Psoas muscle (tissue), 8 donors: Measurements from ENCODE around the gene TYR. TPM values are rescaled to one million over a fixed set of nuclear protein-coding genes. Genes with fewer than 3 reads are reported as not detected.

Source experiments
- ATAC-seq, 4 donors: fragments of 200-7000 bp; cut with Tn5 transposase; one replicate each; pipeline ENCODE4 v1.9.1; 2020; ENCODE audit warnings: moderate library complexity in 3 of 4, mild to moderate bottlenecking in 2 of 4
- DNase-seq, 2 donors: peaks; one replicate each; pipeline ENCODE4 v3.0.0-alpha.2; 2020
- H3K27ac ChIP-seq: fragments of 200-600 bp; one replicate; pipeline ENCODE4 v1.8.0; 2022
- H3K27me3 ChIP-seq, 3 donors: fragments of 200-600 bp in 1 of 3; one replicate each; pipeline versions ENCODE4 v1.6.1 to v1.8.0; 2013 to 2022; ENCODE audit warnings: low read length in 2 of 3, mild to moderate bottlenecking in 2 of 3, moderate library complexity in 1 of 3; ENCODE audit not compliant: insufficient read depth in 3 of 3
- H3K36me3 ChIP-seq, 2 donors: fragments of 200-600 bp in 1 of 2; one replicate each; pipeline versions ENCODE4 v1.6.1 to v1.8.0; 2013 to 2022; ENCODE audit warnings: low read depth in 1 of 2, mild to moderate bottlenecking in 1 of 2, moderate library complexity in 1 of 2; ENCODE audit not compliant: insufficient read depth in 1 of 2
- H3K4me1 ChIP-seq: fragments of 200-600 bp; one replicate; pipeline ENCODE4 v1.8.0; 2022
- H3K4me3 ChIP-seq: fragments of 200-600 bp; one replicate; pipeline ENCODE4 v1.8.0; 2022; ENCODE audit warnings: mild to moderate bottlenecking
- H3K9me3 ChIP-seq: fragments of 200-600 bp; one replicate; pipeline ENCODE4 v1.8.0; 2022
- CTCF ChIP-seq: fragments of 200-600 bp; IDR thresholded peaks from one replicate; pipeline ENCODE4 v1.8.0; 2022; ENCODE audit warnings: antibody characterized with exemption
- WGBS, 3 donors: extraction: QIAGEN DNeasy Blood & Tissue Kit; methylation state at CpG; one replicate each; pipeline versions ENCODE4 v1.1.6 to v1.1.7; 2013; 5-methylcytosine and 5-hydroxymethylcytosine counted together
- intact Hi-C, 2 donors: fragments of 100-400 bp; cut with DNase I; formaldehyde crosslinking; loops; one replicate each; pipeline versions ENCODE4 v1.11.0 to v1.14.2; 2022
- polyA plus RNA-seq, 3 donors: library from polyadenylated mRNA; stranded (reverse); fragments of 200-250 nt; gene quantifications; one replicate each; pipeline ENCODE4 v1.2.3, GENCODE V29; 2013
- total RNA-seq, 4 donors: library from RNA; stranded (reverse); fragmentation: NEBNext Ultra II Directional in 2 of 4; extraction: Animal tissue kit (Norgen Biotek cat#: 25700) in 2 of 4; gene quantifications; one replicate each; pipeline versions ENCODE4 v1.2.1 to v1.2.4, GENCODE V29; 2021 to 2023
- donor health status: healthy with polysubstance abuse.
- donor health status: DM: no; HTN: no; CAD: no; lungs with moderate emphysema.
- donor health status: Bipolar disorder and iron deficiency.
- donor health status: healthy.
- donor health status: DM: yes; HTN: yes; CAD: no.
- donor health status: DM: no; HTN: no; CAD: no.
- donor health status: DM: no; HTN: no; CAD: no.
- donor health status: DM: yes; HTN: yes; CAD: no.

The TYR gene
- total and polyA plus RNA-seq, 7 donors = not detected

GRCh38 chr11:89182773-89183518, 5.3 kb downstream of the TYR start:
- Histone ChIP-seq H3K4me3 (no peak overlapping the region), H3K36me3 (no peaks in the 10 kb centered on the region), H3K27me3 (no peaks in the 10 kb centered on the region), H3K4me1 (no peaks in the 10 kb centered on the region), H3K27ac (no peak overlapping the region), H3K9me3 (no peaks in the 10 kb centered on the region)
- TF ChIP-seq CTCF = no peak
- 27 to 38% (median 27%) methylated on average over 5 of the region's 5 CpGs for WGBS, 3 donors
- DNase-seq (no peak), ATAC-seq (no peak)
- intact Hi-C loops = no loop called here

- ATAC-seq (no peak), DNase-seq (no peak)
- H3K27ac ChIP-seq = no peak overlapping the region
- no peaks in the 10 kb centered on the region for H3K27me3 ChIP-seq
- intact Hi-C loops = no loop called here
- 47 to 66% (median 51%) methylated on average over 3 of the region's 3 CpGs for WGBS, 3 donors
- no peaks in the 10 kb centered on the region for H3K9me3 ChIP-seq
- TF ChIP-seq CTCF = no peak
- H3K4me1 ChIP-seq = no peaks in the 10 kb centered on the region
- no peak overlapping the region for H3K4me3 ChIP-seq
- H3K36me3 ChIP-seq = no peaks in the 10 kb centered on the region
Measured at GRCh38 chr11:89184021-89184420, 6.3 kb downstream of the TYR start.

GRCh38 chr11:89189776-89190175, 12.1 kb downstream of the TYR start:
- Histone ChIP-seq H3K9me3 (no peaks in the 10 kb centered on the region), H3K4me1 (no peaks in the 10 kb centered on the region), H3K36me3 (no peaks in the 10 kb centered on the region), H3K27me3 (no peaks in the 10 kb centered on the region), H3K4me3 (no peak overlapping the region), H3K27ac (no peak overlapping the region)
- no peak for TF ChIP-seq CTCF
- intact Hi-C loops = no loop called here
- DNase-seq (no peak), ATAC-seq (no peak)
- WGBS, 3 donors = 78 to 88% (median 82%) methylated on average over 2 of the region's 2 CpGs

- intact Hi-C loops = no loop called here
- ATAC-seq = no peak
- WGBS, 3 donors = 38 to 57% (median 47%) methylated on average over 1 of the region's 1 CpG
- no peak for TF ChIP-seq CTCF
- DNase-seq = no peak
- Histone ChIP-seq H3K9me3 (no peaks in the 10 kb centered on the region), H3K27me3 (no peaks in the 10 kb centered on the region), H3K36me3 (no peaks in the 10 kb centered on the region), H3K4me3 (no peak overlapping the region), H3K4me1 (no peaks in the 10 kb centered on the region), H3K27ac (no peak overlapping the region)
Measured at GRCh38 chr11:89201138-89201537, 23.5 kb downstream of the TYR start.

- Histone ChIP-seq H3K27ac (no peak overlapping the region), H3K36me3 (no peaks in the 10 kb centered on the region), H3K4me3 (no peak overlapping the region), H3K4me1 (no peaks in the 10 kb centered on the region), H3K9me3 (no peaks in the 10 kb centered on the region), H3K27me3 (no peaks in the 10 kb centered on the region)
- intact Hi-C loops = no loop called here
- TF ChIP-seq CTCF = no peak
- no peak for ATAC-seq
- no peak for DNase-seq
Measured at GRCh38 chr11:89203814-89204213, 26.1 kb downstream of the TYR start.
